ENCODE results near the gene CEMP1. TPM values are rescaled to one million over a fixed set of nuclear protein-coding genes. Genes with fewer than 3 reads are reported as not detected.
"Not testable (repeated sequence)": the region's sequence is repeated elsewhere in the genome, so short reads cannot be mapped to it uniquely, and the experiment has no call there.

CEMP1 gene
- total RNA-seq, 1 donor from 2014 or later: not detected

DNA sequence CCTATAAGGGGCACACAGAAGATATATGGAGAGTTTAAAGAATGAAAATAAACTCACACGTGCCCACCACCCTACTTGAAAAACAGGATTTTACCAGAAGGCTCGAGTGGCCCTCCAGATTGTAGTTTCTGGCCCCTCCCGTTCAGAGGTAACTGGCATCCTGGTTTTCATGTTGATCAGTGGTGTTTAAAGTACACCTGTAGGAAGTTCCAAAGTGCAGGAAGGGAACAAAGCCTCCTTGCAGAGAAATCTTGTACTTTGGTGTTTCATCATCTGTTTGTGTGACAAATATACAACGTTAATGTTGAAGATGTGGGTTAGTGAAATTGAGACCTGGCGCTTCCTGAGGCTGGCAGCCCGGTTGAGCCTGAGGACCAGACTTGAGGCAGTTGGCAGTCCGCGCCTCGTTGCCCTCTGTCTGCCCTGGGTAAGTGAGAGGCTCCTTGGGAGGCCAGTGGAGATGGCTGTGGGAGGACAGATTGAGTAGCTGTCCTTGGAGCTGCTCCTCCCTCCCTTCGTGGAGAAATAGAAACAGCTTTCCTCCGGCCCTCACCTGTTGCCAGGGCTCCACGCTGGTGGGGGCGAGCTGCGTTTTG is 19.2 kb upstream of the CEMP1 start:
- H3K4me1 Mint-ChIP-seq; H3K27me3 Mint-ChIP-seq; H3K4me3 Mint-ChIP-seq; H3K36me3 Mint-ChIP-seq (ENCODE audit: low read depth); intact Hi-C loops (cut with micrococcal nuclease); H3K27ac Mint-ChIP-seq; DNase-seq; H3K9me3 Mint-ChIP-seq: not testable (repeated sequence)

DNA sequence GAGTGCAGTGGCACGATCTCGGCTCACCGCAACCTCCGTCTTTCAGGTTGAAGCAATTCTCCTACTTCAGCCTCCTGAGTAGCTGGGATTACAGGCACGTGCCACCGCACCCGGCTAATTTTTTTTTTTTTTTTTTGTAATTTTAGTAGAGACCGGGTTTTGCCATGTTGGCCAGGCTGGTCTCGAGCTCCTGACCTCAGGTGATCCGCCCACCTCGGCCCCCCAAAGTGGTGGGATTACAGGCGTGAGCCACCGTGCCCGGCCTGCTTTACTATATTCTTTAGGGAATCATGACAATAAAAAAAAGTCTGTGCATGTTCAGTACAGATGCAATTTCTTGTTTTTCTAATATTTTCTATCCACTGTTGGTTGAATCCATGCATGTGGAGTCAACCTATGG is 12.6 kb upstream of the CEMP1 start:
- not testable (repeated sequence) for H3K27me3 Mint-ChIP-seq

GRCh38 chr16:2541409-2541808 is 10.2 kb upstream of the CEMP1 start:
- intact Hi-C loops (cut with micrococcal nuclease); H3K27me3 Mint-ChIP-seq; H3K4me3 Mint-ChIP-seq; H3K27ac Mint-ChIP-seq; H3K9me3 Mint-ChIP-seq: not testable (repeated sequence)
- Mint-ChIP-seq H3K4me1 (peaks cover 24% of the 10 kb centered on the region), H3K36me3 (ENCODE audit: low read depth) (peaks cover 16% of the 10 kb centered on the region)
- DNase-seq: peak; percentile 54

More for the DNA sequence above, 12.6 kb upstream of the CEMP1 start:
- peaks cover 15% of the 10 kb centered on the region for H3K4me1 Mint-ChIP-seq
- H3K9me3 Mint-ChIP-seq; H3K4me3 Mint-ChIP-seq; DNase-seq; intact Hi-C loops (cut with micrococcal nuclease); H3K27ac Mint-ChIP-seq: not testable (repeated sequence)
- H3K36me3 Mint-ChIP-seq (ENCODE audit: low read depth): peaks cover 14% of the 10 kb centered on the region

DNA sequence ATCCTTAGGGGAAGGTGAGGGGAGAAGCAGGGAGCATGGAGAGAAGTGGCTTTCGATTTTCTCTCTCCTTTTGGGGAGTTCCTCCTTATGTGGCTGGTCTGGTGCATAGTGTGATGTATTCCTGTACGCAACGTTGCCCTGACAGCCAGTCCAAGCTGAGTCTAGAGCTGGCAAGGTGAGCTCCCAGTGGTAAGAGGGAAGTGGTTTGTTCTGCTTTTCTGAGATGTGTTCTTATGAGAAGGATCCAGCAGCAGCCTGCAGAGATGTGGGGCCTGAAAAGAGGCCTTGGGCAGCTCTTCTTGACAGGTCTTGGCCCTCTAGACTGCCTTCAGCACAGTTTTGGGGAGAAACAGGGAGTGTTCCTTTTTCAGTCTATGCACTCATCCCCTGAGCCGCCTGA is 9.7 kb upstream of the CEMP1 start:
- intact Hi-C loops (cut with micrococcal nuclease); DNase-seq; H3K27me3 Mint-ChIP-seq; H3K9me3 Mint-ChIP-seq: not testable (repeated sequence)
- peak overlapping the region; percentile 39 for H3K27ac Mint-ChIP-seq
- peak overlapping the region; percentile 18 for H3K4me3 Mint-ChIP-seq
- peaks cover 24% of the 10 kb centered on the region for H3K4me1 Mint-ChIP-seq
- H3K36me3 Mint-ChIP-seq (ENCODE audit: low read depth): peaks cover 16% of the 10 kb centered on the region

- not testable (repeated sequence) for H3K27ac Mint-ChIP-seq, H3K9me3 Mint-ChIP-seq, H3K27me3 Mint-ChIP-seq
- intact Hi-C loops (cut with micrococcal nuclease): loop anchor here (10.0 kb wide), 3 partner anchors 55 to 315 kb away; partner anchors contain the start of genes E4F1 and ECI1
- H3K36me3 Mint-ChIP-seq (ENCODE audit: low read depth): peaks cover 12% of the 10 kb centered on the region
- peak; percentile 76 for DNase-seq
- H3K4me1 Mint-ChIP-seq: peaks cover 24% of the 10 kb centered on the region
- peak overlapping the region; percentile 90 for H3K4me3 Mint-ChIP-seq
Measured at GRCh38 chr16:2539845-2540458, 8.7 kb upstream of the CEMP1 start.

DNA sequence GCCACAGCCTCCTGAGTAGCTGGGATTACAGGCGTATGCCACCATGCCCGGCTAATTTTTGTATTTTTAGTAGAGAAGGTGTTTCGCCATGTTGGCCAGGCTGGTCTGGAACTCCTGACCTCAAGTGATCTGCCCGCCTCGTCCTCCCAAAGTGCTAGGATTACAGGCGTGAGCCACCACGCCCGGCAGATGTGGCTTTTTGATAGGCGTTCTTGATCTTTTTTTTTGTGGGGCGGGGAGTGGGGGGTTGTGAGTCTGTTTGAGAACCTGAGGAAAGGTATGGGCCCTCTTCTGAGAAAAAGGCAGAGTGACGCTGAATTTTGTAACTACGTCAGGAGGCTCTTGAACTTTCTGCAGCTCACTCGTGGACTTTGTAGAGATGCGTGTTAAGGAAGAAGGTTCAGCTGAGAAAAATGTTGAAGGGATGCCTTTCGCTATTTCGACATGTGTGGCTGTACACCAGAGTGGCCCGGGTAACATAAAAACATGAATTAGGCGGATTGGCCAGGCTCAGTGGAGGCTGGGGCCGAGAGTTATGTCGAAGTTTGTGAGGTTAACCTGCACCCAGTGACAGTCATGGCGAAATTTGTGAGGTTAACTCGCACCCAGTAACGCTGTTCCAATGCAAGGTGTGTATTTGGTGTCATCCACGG is 8.1 kb upstream of the CEMP1 start:
- intact Hi-C loops (cut with micrococcal nuclease): loop anchor here (10.0 kb wide), 3 partner anchors 55 to 315 kb away; partner anchors contain the start of genes E4F1 and ECI1
- H3K27ac Mint-ChIP-seq: peak overlapping the region; percentile 63
- DNase-seq: peak; percentile 56
- H3K9me3 Mint-ChIP-seq, H3K27me3 Mint-ChIP-seq: not testable (repeated sequence)
- peaks cover 12% of the 10 kb centered on the region for H3K36me3 Mint-ChIP-seq (ENCODE audit: low read depth)
- peak overlapping the region; percentile 90 for H3K4me3 Mint-ChIP-seq
- H3K4me1 Mint-ChIP-seq: peaks cover 24% of the 10 kb centered on the region

DNA sequence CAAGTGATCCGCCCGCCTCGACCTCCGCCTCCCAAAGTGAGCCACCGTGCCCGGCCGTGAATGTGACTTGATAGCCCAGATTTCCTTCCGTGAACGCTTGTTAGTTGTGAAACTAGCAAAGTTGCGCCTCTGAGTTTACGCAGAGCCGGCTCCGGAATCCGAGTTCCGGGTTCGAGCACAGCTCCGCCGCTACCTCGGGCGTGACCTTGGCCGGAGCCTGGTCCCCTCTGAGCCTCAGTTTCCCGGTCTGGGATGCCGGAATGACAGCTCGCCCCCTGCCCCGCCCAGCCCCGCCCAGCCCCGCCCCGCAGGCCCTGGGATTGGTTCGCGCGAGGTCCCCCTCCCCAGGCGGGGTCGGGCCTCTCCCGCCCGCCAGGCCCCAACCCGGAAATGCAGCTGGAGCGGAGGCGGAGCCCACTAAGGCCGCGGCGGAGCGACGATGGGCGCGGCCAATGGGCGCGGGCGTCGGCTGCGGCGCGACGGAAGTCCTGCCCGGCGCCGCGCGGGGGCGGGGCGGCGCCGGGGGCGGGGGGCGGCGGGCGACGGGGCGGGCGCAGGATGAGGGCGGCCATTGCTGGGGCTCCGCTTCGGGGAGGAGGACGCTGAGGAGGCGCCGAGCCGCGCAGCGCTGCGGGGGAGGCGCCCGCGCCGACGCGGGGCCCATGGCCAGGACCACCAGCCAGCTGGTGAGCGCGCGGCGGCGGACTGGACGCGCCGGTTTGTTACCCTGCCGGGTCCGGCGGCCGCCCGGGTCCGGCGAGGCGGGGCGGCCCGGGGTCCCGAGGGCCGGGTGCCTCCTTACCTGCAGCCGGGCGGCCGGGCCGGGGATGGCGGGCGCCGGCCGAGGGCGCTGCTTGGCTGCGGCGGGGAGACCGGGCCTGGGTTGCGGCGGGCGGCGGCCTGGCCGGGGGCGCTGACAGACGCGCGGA is 6.5 kb upstream of the CEMP1 start, which contains the start of gene PDPK1:
TSS of gene PDPK1 (plus strand) at position 571 of the 929 bp plus-strand sequence. CDS start at position 663, 92 bp downstream.
- Mint-ChIP-seq H3K27me3 (no peaks in the 10 kb centered on the region), H3K4me3 (peak within 1 kb of the TSS; percentile 90), H3K36me3 (ENCODE audit: low read depth) (peaks cover 12% of the 10 kb centered on the region), H3K4me1 (peaks cover 29% of the 10 kb centered on the region), H3K9me3 (no peaks in the 10 kb centered on the region), H3K27ac (peak within 1 kb of the TSS; percentile 89)
- intact Hi-C loops (cut with micrococcal nuclease): loop anchor here (10.0 kb wide), 3 partner anchors 57 to 313 kb away; partner anchors contain the start of genes E4F1 and ECI1
- DNase-seq: peak; percentile 98

- intact Hi-C loops (cut with micrococcal nuclease): loop anchor here (10.0 kb wide), 3 partner anchors 59 to 311 kb away; partner anchors contain the start of genes E4F1 and ECI1
- Mint-ChIP-seq H3K27me3 (no peaks in the 10 kb centered on the region), H3K4me1 (peaks cover 33% of the 10 kb centered on the region)
Measured at GRCh38 chr16:2535625-2536013, 4.4 kb upstream of the CEMP1 start.

DNA sequence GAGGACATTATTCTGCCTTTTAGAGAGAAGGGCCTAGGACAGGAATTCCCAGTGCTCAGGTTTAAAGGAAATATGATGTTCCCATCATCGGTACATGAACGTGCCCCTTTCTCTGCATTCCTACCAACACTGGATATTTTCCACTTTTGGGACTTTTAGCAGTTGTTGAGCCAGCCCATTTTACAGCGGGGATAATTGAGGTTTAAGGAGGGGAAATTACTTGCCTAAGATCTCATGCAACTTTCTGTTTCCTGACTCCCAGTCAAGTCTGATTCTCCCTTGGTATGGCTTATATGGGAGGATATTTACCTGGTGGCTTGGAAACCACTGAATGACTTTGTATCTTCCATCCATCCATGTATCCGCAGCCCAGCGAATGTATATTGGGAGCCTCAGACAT is 3.1 kb upstream of the CEMP1 start:
- not testable (repeated sequence) for DNase-seq; H3K36me3 Mint-ChIP-seq (ENCODE audit: low read depth); H3K27me3 Mint-ChIP-seq; H3K27ac Mint-ChIP-seq; H3K9me3 Mint-ChIP-seq
- Mint-ChIP-seq H3K4me3 (peak overlapping the region; percentile 63), H3K4me1 (peaks cover 26% of the 10 kb centered on the region)
- intact Hi-C loops (cut with micrococcal nuclease): loop anchor here (5.0 to 10.0 kb wide), 4 partner anchors 60 to 310 kb away; partner anchors contain the start of genes E4F1 and ECI1

More at GRCh38 chr16:2535625-2536013, 4.4 kb upstream of the CEMP1 start:
- Mint-ChIP-seq H3K9me3 (no peaks in the 10 kb centered on the region), H3K4me3 (no peak overlapping the region), H3K36me3 (ENCODE audit: low read depth) (peaks cover 8% of the 10 kb centered on the region), H3K27ac (no peak overlapping the region)
- DNase-seq: no peak

GRCh38 chr16:2533912-2534311 is 2.7 kb upstream of the CEMP1 start:
- peak overlapping the region; percentile 63 for H3K4me3 Mint-ChIP-seq
- no peak for DNase-seq
- peak overlapping the region; percentile 74 for H3K27ac Mint-ChIP-seq
- peaks cover 6% of the 10 kb centered on the region for H3K36me3 Mint-ChIP-seq (ENCODE audit: low read depth)
- intact Hi-C loops (cut with micrococcal nuclease): loop anchor here (5.0 to 10.0 kb wide), 4 partner anchors 61 to 309 kb away; partner anchors contain the start of genes E4F1 and ECI1
- H3K9me3 Mint-ChIP-seq: no peaks in the 10 kb centered on the region
- peaks cover 25% of the 10 kb centered on the region for H3K4me1 Mint-ChIP-seq
- H3K27me3 Mint-ChIP-seq: no peaks in the 10 kb centered on the region

- H3K4me3 Mint-ChIP-seq: peak overlapping the region; percentile 96
- intact Hi-C loops (cut with micrococcal nuclease): loop anchor here (5.0 to 10.0 kb wide), 4 partner anchors 62 to 308 kb away; partner anchors contain the start of genes E4F1 and ECI1
- DNase-seq: peak; percentile 65
- peaks cover 22% of the 10 kb centered on the region for H3K4me1 Mint-ChIP-seq
- peak overlapping the region; percentile 98 for H3K27ac Mint-ChIP-seq
- not testable (repeated sequence) for H3K36me3 Mint-ChIP-seq (ENCODE audit: low read depth); H3K27me3 Mint-ChIP-seq; H3K9me3 Mint-ChIP-seq
Measured at GRCh38 chr16:2533142-2533755, 2.0 kb upstream of the CEMP1 start.

DNA sequence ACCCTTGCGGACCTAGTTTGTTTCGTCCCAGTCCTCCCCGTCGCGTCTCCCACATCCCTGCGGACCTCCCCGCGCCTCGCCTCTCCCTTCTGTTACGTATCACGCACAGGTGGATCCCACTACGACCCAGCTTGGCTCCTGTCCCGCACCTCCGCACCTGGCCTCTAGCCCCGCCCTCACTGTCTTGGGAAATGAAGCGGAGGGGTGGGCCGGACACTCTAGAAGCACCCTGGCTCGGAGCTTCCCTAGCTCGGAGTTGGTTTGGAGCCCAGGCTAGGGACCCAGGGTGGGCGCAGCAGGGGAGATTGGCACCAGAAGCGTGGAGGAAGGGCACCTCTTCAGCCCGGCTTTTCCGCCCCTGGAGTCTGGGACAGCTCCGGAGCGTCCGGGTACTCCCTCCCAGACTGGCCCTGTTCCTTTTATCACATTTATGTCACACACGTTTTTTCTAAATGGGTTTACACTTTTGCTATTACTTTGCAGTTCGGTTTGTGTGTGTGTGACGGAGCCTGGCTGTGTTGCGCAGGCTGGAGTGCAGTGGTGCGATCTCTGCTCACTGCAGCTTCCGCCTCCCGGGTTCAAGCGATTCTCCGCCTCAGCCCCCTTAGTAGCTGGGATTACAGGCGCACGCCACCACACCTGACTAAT is 1.4 kb upstream of the CEMP1 start:
- no peaks in the 10 kb centered on the region for H3K27me3 Mint-ChIP-seq
- peaks cover 3% of the 10 kb centered on the region for H3K36me3 Mint-ChIP-seq (ENCODE audit: low read depth)
- peaks cover 22% of the 10 kb centered on the region for H3K4me1 Mint-ChIP-seq
- peak overlapping the region; percentile 96 for H3K4me3 Mint-ChIP-seq
- peak overlapping the region; percentile 98 for H3K27ac Mint-ChIP-seq
- H3K9me3 Mint-ChIP-seq: no peaks in the 10 kb centered on the region
- peak; percentile 87 for DNase-seq
- intact Hi-C loops (cut with micrococcal nuclease): loop anchor here (1.0 to 10.0 kb wide), 5 partner anchors 19 to 308 kb away; partner anchors contain the start of genes ATP6V0C, E4F1 and ECI1

All from activated CD4-positive, alpha-beta T cell treated with anti-CD3 and anti-CD28 coated beads, Interleukin-2, amount 10 ng/mL, durations not matched to agents 24 days and 14 days (primary cell).